Gastroesophageal sphincter (tissue), 4 donors: Measurements from ENCODE around the gene NFIA. TPM values are rescaled to one million over a fixed set of nuclear protein-coding genes. Genes with fewer than 3 reads are reported as not detected.

Source experiments
- ATAC-seq: fragments of 150-250 bp; one replicate; pipeline ENCODE4 v1.9.1; 2016; ENCODE audit warnings: mild to moderate bottlenecking, moderate library complexity
- H3K27ac ChIP-seq, 4 donors: fragments of 200-600 bp; sonication (generic) in 3 of 4; 1 replicate in 3 of 4; 2 replicates in 1 of 4; pipeline ENCODE4 v1.5.1; 2016 to 2019
- H3K27me3 ChIP-seq: fragments of 200-600 bp; sonication (generic); one replicate; pipeline ENCODE4 v1.5.1; 2019
- H3K36me3 ChIP-seq, 2 donors: fragments of 200-600 bp; sonication (generic); one replicate each; pipeline ENCODE4 v1.5.1; 2019; ENCODE audit warnings: control low read depth in 1 of 2
- H3K4me1 ChIP-seq, 3 donors: fragments of 200-600 bp; sonication (generic); 1 replicate in 2 of 3; 2 replicates in 1 of 3; pipeline ENCODE4 v1.5.1; 2016 to 2019; ENCODE audit warnings: control low read depth in 2 of 3
- H3K4me3 ChIP-seq, 2 donors: fragments of 200-600 bp; sonication (generic); one replicate each; pipeline ENCODE4 v1.5.1; 2019; ENCODE audit warnings: mild to moderate bottlenecking in 1 of 2, moderate library complexity in 1 of 2
- H3K9me3 ChIP-seq, 3 donors: fragments of 200-600 bp; sonication (generic); one replicate each; pipeline ENCODE4 v1.5.1; 2017 to 2019; ENCODE audit warnings: control low read depth in 2 of 3
- CTCF ChIP-seq, 4 experiments: fragments of 200-600 bp in 2 of 4; fragments of 450-650 bp in 2 of 4; sonication (generic) in 1 of 4; IDR thresholded peaks; one replicate each; pipeline ENCODE4 v1.5.1; 2017 to 2019; ENCODE audit warnings: antibody characterized with exemption in 4 of 4, mild to moderate bottlenecking in 2 of 4, moderate library complexity in 2 of 4
- EP300 ChIP-seq: sonication (generic); formaldehyde crosslinking; IDR thresholded peaks from one replicate; pipeline ENCODE4 v1.6.1; 2017; ENCODE audit warnings: antibody characterized with exemption, mild to moderate bottlenecking
- POLR2A ChIP-seq, 2 donors: fragments of 450-650 bp; IDR thresholded peaks; one replicate each; pipeline ENCODE4 v1.6.1; 2017; ENCODE audit warnings: antibody characterized with exemption in 2 of 2, mild to moderate bottlenecking in 2 of 2, moderate library complexity in 1 of 2
- POLR2AphosphoS5 ChIP-seq: sonication (generic); formaldehyde crosslinking; IDR thresholded peaks from one replicate; pipeline ENCODE4 v1.6.1; 2017; ENCODE audit warnings: antibody characterized with exemption
- WGBS, 2 donors: methylation state at CpG; one replicate each; pipeline ENCODE4 v1.1.5; 2018; ENCODE audit warnings: low coverage in 1 of 2; 5-methylcytosine and 5-hydroxymethylcytosine counted together
- total RNA-seq, 4 donors: library from RNA; depleted of rRNA; stranded (reverse); fragments of >200 nt; gene quantifications; one replicate each; pipeline ENCODE4 v1.1.0, GENCODE V29; 2016

The NFIA gene
- total RNA-seq, 4 donors from 2014 or later: 123 to 205 (median 149) TPM

GRCh38 chr1:61165402-61165801 is 83.0 kb downstream of the NFIA start:
- WGBS, 2 donors: 64 to 76% methylated on average over 2 of the region's 2 CpGs
- Histone ChIP-seq H3K27me3 (no peaks in the 10 kb centered on the region), H3K4me1 (peaks cover 3 to 78% (median 21%) of the 10 kb centered on the region in 3 donors), H3K36me3 (no peaks in the 10 kb centered on the region), H3K27ac (no peak overlapping the region), H3K4me3 (no peak overlapping the region), H3K9me3 (no peaks in the 10 kb centered on the region)
- ATAC-seq: no peak
- no peak for TF ChIP-seq EP300
- no peak for TF ChIP-seq POLR2A (IDR thresholded peaks at IDR 0.05)
- no peak for TF ChIP-seq POLR2AphosphoS5
- TF ChIP-seq CTCF (IDR thresholded peaks at IDR 0.05): no peak

GRCh38 chr1:61167309-61167708 is 84.9 kb downstream of the NFIA start:
- Histone ChIP-seq H3K36me3 (no peaks in the 10 kb centered on the region), H3K27ac (no peak overlapping the region), H3K9me3 (no peaks in the 10 kb centered on the region), H3K4me1 (peaks cover 14 to 80% (median 28%) of the 10 kb centered on the region in 3 donors), H3K4me3 (no peak overlapping the region), H3K27me3 (no peaks in the 10 kb centered on the region)
- TF ChIP-seq CTCF (IDR thresholded peaks at IDR 0.05) (no peak), POLR2A (IDR thresholded peaks at IDR 0.05) (no peak), POLR2AphosphoS5 (no peak)
- 86 to 87% methylated on average over 1 of the region's 1 CpG for WGBS, 2 donors
- ATAC-seq: no peak

GRCh38 chr1:61169045-61169444 is 86.7 kb downstream of the NFIA start:
- Histone ChIP-seq H3K36me3 (no peaks in the 10 kb centered on the region), H3K27ac (peak overlapping the region in 3 of 4 donors; percentile 39 to 65 (median 63)), H3K27me3 (no peaks in the 10 kb centered on the region), H3K4me3 (no peak overlapping the region), H3K9me3 (no peaks in the 10 kb centered on the region), H3K4me1 (peaks cover 19 to 80% (median 31%) of the 10 kb centered on the region in 3 donors)
- no peak for ATAC-seq
- no peak for TF ChIP-seq CTCF (IDR thresholded peaks at IDR 0.05)
- TF ChIP-seq POLR2A (IDR thresholded peaks at IDR 0.05): no peak
- no peak for TF ChIP-seq POLR2AphosphoS5

GRCh38 chr1:61169634-61170033 is 87.3 kb downstream of the NFIA start:
- Histone ChIP-seq H3K27ac (peak overlapping the region in 3 of 4 donors; percentile 63 to 67 (median 65)), H3K4me3 (no peak overlapping the region), H3K9me3 (no peaks in the 10 kb centered on the region), H3K27me3 (no peaks in the 10 kb centered on the region), H3K4me1 (peaks cover 19 to 81% (median 35%) of the 10 kb centered on the region in 3 donors), H3K36me3 (no peaks in the 10 kb centered on the region)
- WGBS, 2 donors: 93 to 96% methylated on average over 3 of the region's 3 CpGs
- no peak for ATAC-seq
- TF ChIP-seq POLR2AphosphoS5 (no peak), POLR2A (IDR thresholded peaks at IDR 0.05) (no peak), EP300 (no peak), CTCF (IDR thresholded peaks at IDR 0.05) (no peak)

GRCh38 chr1:61170328-61171238 is 88.2 kb downstream of the NFIA start:
- peak overlapping the region; percentile 43 to 67 (median 64) for H3K27ac ChIP-seq
- 9 to 10% methylated on average over 5 to 6 of the region's 6 CpGs for WGBS, 2 donors
- peaks cover 19 to 90% (median 35%) of the 10 kb centered on the region in 3 donors for H3K4me1 ChIP-seq
- H3K27me3 ChIP-seq: no peaks in the 10 kb centered on the region
- TF ChIP-seq POLR2AphosphoS5 (no peak), CTCF (IDR thresholded peaks at IDR 0.05) (no peak), POLR2A (IDR thresholded peaks at IDR 0.05) (no peak), EP300 (no peak)
- no peak overlapping the region for H3K4me3 ChIP-seq
- no peaks in the 10 kb centered on the region for H3K9me3 ChIP-seq
- ATAC-seq: peak; percentile 41
- no peaks in the 10 kb centered on the region for H3K36me3 ChIP-seq
